ENCODE results near the gene PPP2R1B. TPM values are rescaled to one million over a fixed set of nuclear protein-coding genes. Genes with fewer than 3 reads are reported as not detected.

The PPP2R1B gene
- total RNA-seq, 1 donor, result 38.9 TPM

DNA sequence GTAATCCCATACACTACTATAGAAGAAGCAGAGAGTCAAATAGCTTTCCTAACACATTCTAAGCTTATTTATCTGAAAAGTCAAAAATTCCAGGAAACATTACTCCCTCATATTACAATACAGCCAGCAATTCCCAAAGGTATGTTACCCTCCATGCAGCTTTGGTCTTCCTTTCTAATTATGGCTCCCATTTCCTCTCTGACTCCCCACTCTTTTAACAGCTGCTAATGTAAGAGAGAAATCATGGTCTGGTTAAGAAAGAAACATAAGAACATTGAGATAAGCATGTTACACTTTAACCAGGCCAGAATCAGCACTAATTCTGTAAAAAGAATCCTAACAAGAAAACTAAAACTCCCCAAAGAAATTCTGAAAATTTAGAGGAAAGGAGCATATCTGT is 6.8 kb downstream of the PPP2R1B start:
- TF ChIP-seq, protein P1, sequence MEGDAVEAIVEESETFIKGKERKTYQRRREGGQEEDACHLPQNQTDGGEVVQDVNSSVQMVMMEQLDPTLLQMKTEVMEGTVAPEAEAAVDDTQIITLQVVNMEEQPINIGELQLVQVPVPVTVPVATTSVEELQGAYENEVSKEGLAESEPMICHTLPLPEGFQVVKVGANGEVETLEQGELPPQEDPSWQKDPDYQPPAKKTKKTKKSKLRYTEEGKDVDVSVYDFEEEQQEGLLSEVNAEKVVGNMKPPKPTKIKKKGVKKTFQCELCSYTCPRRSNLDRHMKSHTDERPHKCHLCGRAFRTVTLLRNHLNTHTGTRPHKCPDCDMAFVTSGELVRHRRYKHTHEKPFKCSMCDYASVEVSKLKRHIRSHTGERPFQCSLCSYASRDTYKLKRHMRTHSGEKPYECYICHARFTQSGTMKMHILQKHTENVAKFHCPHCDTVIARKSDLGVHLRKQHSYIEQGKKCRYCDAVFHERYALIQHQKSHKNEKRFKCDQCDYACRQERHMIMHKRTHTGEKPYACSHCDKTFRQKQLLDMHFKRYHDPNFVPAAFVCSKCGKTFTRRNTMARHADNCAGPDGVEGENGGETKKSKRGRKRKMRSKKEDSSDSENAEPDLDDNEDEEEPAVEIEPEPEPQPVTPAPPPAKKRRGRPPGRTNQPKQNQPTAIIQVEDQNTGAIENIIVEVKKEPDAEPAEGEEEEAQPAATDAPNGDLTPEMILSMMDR (IDR thresholded peaks at IDR 0.05; ENCODE audit: insufficient read depth, low read depth, low read length), result no peak
- DNase-seq (ENCODE audit: low read depth), result no peak
- H3K4me3 ChIP-seq (ENCODE audit: low read depth, low read length), result no peak overlapping the region

DNA sequence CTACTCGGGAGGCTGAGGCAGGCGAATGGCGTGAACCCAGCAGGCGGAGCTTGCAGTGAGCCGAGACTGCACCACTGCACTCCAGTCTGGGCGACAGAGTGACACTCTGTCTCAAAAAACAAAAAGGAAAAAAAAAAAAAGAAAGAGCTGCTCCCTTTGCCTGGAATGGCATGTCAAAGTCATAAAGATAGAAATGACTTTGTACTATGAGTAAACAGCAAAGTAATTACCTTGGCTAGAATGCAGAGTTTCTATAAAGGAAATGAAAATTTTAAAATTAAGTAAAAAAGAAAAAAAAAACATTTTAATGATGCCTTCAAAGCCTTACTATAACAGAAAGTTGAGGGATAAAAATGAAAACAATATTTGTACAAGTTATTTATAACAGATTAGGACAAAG is 10.1 kb downstream of the PPP2R1B start:
- TF ChIP-seq, protein P1 (IDR thresholded peaks at IDR 0.05; ENCODE audit: insufficient read depth, low read depth, low read length), result no peak
- H3K4me3 ChIP-seq (ENCODE audit: low read depth, low read length), result no peak overlapping the region
- DNase-seq (ENCODE audit: low read depth), result no peak

DNA sequence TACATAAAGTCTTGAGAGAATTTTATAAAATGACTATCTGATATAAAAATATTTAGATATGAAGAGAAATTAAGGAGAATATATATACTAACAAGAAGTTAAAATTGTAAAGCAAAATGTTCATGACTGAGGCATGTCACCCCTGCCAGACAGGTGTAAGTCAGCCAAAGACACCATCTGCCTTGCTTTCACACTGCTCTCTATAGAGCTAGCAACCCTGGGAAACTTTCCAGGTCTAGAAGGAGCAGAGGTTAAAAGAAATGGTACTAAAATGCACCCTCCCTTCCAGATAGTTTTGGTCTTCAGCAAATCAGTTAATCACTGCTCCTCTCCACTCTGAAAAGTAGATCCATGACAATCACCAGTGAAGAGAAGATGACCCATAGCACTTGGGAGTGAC is 16.5 kb downstream of the PPP2R1B start:
- DNase-seq (ENCODE audit: low read depth), result no peak
- H3K4me3 ChIP-seq (ENCODE audit: low read depth, low read length), result no peak overlapping the region
- TF ChIP-seq, protein P1 (IDR thresholded peaks at IDR 0.05; ENCODE audit: insufficient read depth, low read depth, low read length), result no peak

DNA sequence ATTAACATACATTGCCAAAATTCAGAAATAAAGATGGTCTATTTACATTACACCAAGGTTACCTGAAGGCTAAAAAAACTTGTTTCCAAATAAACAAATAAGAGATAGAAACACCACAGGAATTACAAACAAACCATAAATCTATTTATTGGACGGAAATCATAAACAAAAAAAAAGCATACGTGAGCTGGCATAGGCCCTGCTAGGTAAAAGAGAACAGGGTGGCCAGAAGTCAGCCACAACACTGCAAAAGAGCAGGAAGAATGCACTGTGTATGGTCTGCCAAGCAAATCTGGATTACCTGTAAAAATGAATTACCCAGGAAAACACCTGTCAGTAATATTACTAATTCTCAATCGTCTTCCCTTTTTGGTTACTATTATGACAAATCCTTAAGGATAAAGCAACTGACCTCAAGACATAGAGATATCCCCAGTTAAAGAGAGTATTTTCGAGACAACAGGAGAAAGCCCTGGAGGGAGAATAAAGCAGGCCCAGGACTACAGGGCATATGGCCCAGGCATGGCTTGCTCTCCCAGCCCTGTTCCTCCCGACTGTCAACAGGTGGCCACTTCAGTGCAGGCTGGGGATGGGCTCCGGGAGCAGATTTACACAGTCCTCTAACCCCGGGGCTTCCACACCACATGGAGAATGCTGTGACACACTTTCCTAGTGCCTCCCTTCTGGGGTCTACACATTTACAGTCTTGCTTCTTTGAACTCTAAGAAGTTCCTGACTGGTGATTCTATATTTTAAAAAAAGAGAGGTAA is 18.0 kb downstream of the PPP2R1B start:
- no peak overlapping the region for H3K4me3 ChIP-seq (ENCODE audit: low read depth, low read length)
- DNase-seq (ENCODE audit: low read depth), result no peak
- TF ChIP-seq, protein P1 (IDR thresholded peaks at IDR 0.05; ENCODE audit: insufficient read depth, low read depth, low read length), result no peak

DNA sequence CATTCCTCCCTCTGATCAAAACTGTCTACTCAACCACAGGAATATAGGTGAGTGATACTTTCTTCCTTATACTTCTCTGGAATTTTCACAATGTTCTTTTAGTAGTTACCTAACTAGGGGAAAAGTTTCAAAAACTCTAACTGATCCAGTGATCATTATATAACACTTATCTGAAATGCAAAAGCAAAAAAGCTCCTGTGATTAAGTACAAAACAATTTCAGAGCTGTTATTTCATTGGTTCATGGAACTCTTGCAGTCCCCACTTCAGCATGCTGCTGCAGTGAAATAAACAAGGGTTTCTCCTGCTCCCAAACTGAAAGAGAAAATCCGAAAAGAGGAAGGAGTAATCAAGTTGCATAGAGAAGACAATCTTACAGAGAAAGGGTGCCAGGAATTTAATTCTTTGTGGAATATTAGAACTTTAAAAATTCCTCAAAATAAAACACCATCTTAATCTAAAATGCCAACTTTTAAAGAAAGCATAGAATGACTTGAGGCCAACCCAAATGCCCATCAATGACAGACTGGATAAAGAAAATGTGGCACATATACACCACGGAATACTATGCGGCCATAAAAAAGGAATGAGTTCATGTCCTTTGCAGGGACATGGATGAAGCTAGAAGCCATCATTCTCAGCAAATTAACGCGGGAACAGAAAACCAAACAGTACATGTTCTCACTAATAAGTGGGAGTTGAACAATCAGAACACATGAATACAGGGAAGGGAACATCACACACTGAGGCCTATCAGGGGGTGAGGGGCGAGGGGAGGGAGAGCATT is 20.3 kb downstream of the PPP2R1B start:
- peak; percentile 65 for DNase-seq (ENCODE audit: low read depth)
- no peak overlapping the region for H3K4me3 ChIP-seq (ENCODE audit: low read depth, low read length)
- TF ChIP-seq, protein P1 (IDR thresholded peaks at IDR 0.05; ENCODE audit: insufficient read depth, low read depth, low read length), result no peak

DNA sequence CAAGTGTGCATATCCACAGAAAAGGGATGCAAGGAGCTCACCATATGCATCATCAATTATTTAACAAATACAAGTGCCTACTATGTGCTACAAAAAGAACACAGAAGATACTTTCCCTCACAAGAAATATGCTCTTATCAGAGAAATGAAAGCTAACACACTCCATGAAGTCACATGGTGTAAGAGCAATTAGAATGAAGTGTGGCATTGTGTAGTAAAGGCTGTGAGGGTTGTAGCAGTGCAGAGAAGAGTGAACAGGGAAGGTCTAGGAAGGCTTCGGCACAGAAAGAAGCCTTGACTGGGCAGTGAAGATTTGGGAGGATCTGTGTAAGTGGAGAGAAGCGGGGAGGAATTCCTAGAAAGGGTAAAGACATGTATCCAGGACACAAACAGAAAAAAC is 22.5 kb downstream of the PPP2R1B start:
- no peak overlapping the region for H3K4me3 ChIP-seq (ENCODE audit: low read depth, low read length)
- no peak for DNase-seq (ENCODE audit: low read depth)
- TF ChIP-seq, protein P1 (IDR thresholded peaks at IDR 0.05; ENCODE audit: insufficient read depth, low read depth, low read length), result no peak
